Central memory CD8-positive, alpha-beta T cell (primary cell): ENCODE measurements around the gene SSTR5.

Experiments used
- ATAC-seq: fragments of 150-1000 bp; cut with Tn5 transposase; replicated peaks from 2 replicates; pipeline ENCODE4 v1.10.0; 2022; ENCODE audit warnings: mild to moderate bottlenecking, moderate FRiP score, moderate number of reproducible peaks; ENCODE audit not compliant: poor library complexity, severe bottlenecking; ENCODE audit errors: extremely low read depth
- DNase-seq, 2 donors: peaks; one replicate each; pipeline ENCODE4 v3.0.0; 2021; ENCODE audit warnings: low spot score in 2 of 2
- H3K27ac Mint-ChIP-seq: one replicate; pipeline ENCODE4 v1.8.0; 2022; ENCODE audit warnings: low read depth, mild to moderate bottlenecking, moderate library complexity, mixed read lengths
- H3K27me3 Mint-ChIP-seq: one replicate; pipeline ENCODE4 v1.8.0; 2022; ENCODE audit warnings: mixed read lengths
- H3K36me3 Mint-ChIP-seq: one replicate; pipeline ENCODE4 v1.8.0; 2022; ENCODE audit warnings: mild to moderate bottlenecking, moderate library complexity, mixed read lengths; ENCODE audit not compliant: insufficient read depth
- H3K4me1 Mint-ChIP-seq: one replicate; pipeline ENCODE4 v1.8.0; 2022; ENCODE audit warnings: mixed read lengths
- H3K4me3 Mint-ChIP-seq: one replicate; pipeline ENCODE4 v1.8.0; 2022; ENCODE audit warnings: mild to moderate bottlenecking, moderate library complexity, mixed read lengths
- H3K9me3 Mint-ChIP-seq: one replicate; pipeline ENCODE4 v1.8.0; 2022; ENCODE audit warnings: mixed read lengths

The SSTR5 gene

DNA sequence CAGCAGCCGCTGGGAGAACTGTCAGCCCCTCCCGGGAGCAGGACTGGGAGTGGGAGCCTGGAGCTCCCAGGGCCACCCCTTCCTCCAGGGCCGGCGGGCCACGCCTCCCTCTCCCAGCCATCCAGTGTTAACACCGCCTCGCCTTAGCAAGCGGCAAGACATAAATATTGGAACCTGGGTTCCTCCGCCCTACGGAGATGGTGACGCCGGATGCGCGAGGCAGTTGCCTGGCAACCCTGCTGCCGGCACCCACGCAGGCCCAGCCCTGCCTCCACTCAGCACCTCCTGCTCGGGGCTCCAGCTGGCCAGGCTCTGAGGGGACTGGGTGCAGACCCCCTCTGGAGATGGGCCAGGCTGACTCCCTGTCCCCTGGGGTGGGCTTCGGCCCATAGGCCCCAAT, 52.9 kb downstream of the SSTR5 start:
- no peaks in the 10 kb centered on the region for H3K9me3 Mint-ChIP-seq
- ATAC-seq (no peak), DNase-seq (no peak)
- no peak overlapping the region for H3K4me3 Mint-ChIP-seq
- H3K36me3 Mint-ChIP-seq: no peaks in the 10 kb centered on the region
- no peak overlapping the region for H3K27ac Mint-ChIP-seq
- H3K4me1 Mint-ChIP-seq: no peaks in the 10 kb centered on the region
- no peaks in the 10 kb centered on the region for H3K27me3 Mint-ChIP-seq

DNA sequence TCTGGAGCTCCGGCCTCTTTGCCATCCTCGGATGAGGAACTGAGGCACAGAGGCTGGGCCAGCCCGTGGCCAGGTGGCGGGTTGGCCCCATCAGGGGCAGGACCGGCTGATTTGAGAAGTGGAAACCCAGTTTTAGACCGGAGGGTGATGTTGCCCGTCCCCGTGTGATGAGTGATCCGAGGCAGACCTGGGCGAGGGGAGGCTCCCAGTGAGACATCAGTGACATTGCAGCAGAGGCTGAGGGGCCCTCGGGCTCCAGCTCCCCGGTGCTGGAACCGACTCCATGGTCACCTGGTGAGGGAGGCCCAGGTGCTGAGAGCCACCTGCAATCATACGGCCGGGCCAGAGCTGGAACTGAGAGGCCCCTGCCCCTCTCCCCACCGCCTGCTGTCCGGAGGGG, 53.5 kb downstream of the SSTR5 start:
- Mint-ChIP-seq H3K27me3 (no peaks in the 10 kb centered on the region), H3K36me3 (no peaks in the 10 kb centered on the region), H3K27ac (no peak overlapping the region), H3K4me3 (no peak overlapping the region), H3K4me1 (no peaks in the 10 kb centered on the region), H3K9me3 (no peaks in the 10 kb centered on the region)
- ATAC-seq: no peak
- DNase-seq: no peak

DNA sequence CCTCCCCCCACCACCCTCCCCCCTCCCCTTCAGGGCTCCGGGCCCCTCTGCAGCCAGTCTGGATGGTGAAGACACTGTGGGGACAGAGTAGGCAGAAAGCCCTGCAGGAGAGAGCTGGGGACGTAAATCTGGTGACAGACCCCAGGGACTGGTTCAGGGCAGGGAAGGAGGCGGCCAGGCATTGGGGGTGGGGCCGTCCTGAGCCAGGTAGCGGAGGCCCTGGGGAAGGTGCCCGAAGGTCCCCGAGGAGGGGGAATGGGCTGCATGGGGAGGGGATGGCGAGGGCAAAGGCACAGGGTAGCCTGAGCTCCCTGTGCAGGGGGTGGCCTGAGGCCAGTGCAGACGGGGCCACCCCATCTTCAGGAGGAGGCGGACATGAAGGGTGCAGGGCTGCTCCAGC, 54.0 kb downstream of the SSTR5 start:
- Mint-ChIP-seq H3K9me3 (no peaks in the 10 kb centered on the region), H3K4me1 (no peaks in the 10 kb centered on the region), H3K36me3 (no peaks in the 10 kb centered on the region), H3K27me3 (no peaks in the 10 kb centered on the region), H3K27ac (no peak overlapping the region), H3K4me3 (no peak overlapping the region)
- ATAC-seq (no peak), DNase-seq (no peak)

DNA sequence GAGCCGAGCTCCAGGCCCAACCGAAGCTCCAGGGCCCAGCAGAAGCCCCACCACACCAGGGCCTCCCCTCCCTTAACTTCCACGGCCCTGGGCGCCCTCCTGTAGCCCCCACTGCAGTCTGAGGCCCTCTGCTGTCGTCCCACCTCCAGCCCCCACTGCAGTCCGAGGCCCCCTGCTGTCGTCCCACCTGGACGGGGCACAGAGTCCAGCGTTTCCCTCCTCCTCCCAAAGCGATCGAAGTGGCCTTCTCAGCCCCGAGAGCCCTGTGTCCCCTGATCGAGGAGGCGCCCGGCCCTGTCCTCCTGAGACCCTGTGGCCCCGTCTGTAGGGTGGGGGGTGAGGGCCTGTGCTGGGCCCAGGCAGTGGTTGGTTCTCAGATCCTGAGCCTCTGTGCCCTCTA, 54.6 kb downstream of the SSTR5 start:
- Mint-ChIP-seq H3K36me3 (peaks cover 1% of the 10 kb centered on the region), H3K27me3 (no peaks in the 10 kb centered on the region), H3K4me1 (no peaks in the 10 kb centered on the region), H3K4me3 (no peak overlapping the region), H3K9me3 (no peaks in the 10 kb centered on the region), H3K27ac (no peak overlapping the region)
- ATAC-seq (no peak), DNase-seq (no peak)

DNA sequence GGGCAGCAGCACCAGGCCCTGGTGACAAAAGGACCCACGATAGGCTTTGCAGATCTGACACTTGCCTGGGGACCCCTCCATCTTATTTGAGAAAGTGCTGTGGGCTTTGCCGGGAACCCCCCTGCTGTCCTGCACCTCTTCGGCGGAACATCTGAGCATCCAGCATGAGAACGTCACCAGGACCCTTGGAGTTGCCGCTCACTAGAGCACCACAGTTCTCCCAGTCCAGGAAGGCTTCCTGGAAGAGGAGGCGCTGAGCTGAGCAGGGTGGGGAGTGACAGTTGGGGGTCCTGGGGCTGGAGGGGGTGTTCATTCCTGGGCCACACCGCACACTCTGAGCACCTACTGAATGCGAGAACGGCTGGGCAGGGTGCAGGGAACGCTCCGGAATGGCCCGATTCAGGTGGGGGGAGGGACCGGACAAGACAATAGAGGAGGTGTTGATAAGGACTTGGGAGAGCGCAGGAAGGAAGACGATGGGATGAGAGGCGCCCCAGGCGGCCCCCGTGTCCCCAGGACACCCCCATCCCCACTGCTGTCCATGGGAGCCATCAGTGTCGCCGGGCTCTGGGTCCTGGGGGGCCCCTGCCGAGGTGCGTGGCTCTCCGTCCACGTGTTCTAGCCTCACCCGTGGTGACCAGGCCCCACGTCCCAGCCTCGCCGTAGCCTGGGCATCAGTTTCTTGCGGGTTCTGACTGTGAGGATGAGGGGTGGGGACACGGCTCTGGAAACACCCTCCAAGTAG, 55.6 kb downstream of the SSTR5 start:
- Mint-ChIP-seq H3K9me3 (no peaks in the 10 kb centered on the region), H3K36me3 (peaks cover 1% of the 10 kb centered on the region), H3K4me3 (no peak overlapping the region), H3K27me3 (no peaks in the 10 kb centered on the region), H3K27ac (no peak overlapping the region), H3K4me1 (no peaks in the 10 kb centered on the region)
- DNase-seq (no peak), ATAC-seq (no peak)

DNA sequence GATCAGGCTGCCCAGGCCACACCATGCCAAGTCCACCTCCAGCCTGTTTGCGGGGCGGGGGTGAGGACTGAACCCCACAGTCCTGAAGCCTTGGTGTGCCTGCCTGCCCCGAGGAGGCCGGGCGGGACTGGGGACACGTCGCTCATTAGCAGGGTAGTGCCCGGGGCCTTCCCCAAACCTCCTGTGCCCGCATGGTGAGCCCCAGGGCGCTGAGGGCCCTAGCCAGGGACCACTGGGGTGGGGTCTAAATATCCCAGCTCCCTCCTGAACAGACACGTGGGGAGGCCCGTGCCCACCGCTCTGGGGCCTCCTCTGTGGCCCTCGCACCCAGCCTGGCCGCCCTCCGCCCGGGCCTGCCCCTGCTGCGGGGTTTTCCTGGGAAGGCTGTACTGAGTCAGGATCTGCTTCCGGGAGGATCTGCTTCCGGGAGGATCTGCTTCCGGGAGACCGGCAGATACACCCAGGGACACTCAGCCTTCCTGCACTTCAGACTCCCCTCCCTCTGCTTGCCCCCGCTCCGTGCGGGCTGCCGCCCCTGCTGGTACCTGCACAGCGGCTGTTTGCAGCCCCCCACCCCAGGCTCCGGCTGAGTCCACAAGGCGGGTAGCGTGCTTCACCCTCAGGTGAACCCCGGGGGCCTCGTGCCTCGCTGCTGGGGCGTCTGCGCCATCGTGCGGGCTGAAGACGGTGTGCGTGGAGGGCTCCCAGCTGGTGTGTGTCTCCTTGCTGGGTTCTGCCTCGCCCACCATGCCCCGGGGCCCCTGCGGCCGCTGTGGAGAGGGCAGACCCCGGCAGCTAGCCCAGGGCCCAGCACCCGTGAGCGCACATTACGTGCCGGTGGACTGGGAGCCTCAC, 56.8 kb downstream of the SSTR5 start:
- Mint-ChIP-seq H3K4me3 (no peak overlapping the region), H3K4me1 (no peaks in the 10 kb centered on the region), H3K36me3 (peaks cover 1% of the 10 kb centered on the region), H3K27ac (no peak overlapping the region), H3K9me3 (no peaks in the 10 kb centered on the region), H3K27me3 (no peaks in the 10 kb centered on the region)
- ATAC-seq (no peak), DNase-seq (no peak)

DNA sequence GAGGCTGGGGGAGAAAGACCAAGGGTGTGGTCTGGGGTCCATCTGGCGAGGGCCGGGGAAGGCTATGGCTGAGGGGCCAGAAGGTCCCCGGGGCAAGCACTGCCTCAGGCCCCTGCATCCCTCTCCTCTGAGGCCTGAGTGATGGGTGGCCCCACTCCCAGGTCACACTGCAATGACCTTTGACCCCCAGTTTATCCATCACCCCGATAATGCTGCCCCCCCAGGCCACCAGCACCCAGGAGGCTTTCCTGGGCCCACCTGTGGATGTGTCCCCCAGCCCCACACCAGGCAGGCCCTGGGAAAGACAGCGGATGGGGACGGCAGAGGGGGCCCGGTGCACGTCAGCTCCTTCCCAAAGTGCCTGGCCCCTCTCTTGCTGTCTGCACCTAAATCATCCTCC, 57.8 kb downstream of the SSTR5 start:
- Mint-ChIP-seq H3K4me3 (no peak overlapping the region), H3K27ac (no peak overlapping the region), H3K36me3 (peaks cover 1% of the 10 kb centered on the region), H3K9me3 (no peaks in the 10 kb centered on the region), H3K4me1 (no peaks in the 10 kb centered on the region), H3K27me3 (no peaks in the 10 kb centered on the region)
- DNase-seq: no peak
- no peak for ATAC-seq
